GM19238 (cell line): ENCODE data around the gene RNASE8.

ENCODE experiments used
- DNase-seq: peaks from one replicate; pipeline ENCODE4 v3.0.0; 2011; ENCODE audit warnings: low spot score; ENCODE audit not compliant: insufficient read length

Gene RNASE8

GRCh38 chr14:21053184-21054122, 4.2 kb upstream of the RNASE8 start:
- DNase-seq = no peak

GRCh38 chr14:21054123-21054767, 3.4 kb upstream of the RNASE8 start:
- DNase-seq = no peak

GRCh38 chr14:21054768-21055145, 2.9 kb upstream of the RNASE8 start:
- no peak for DNase-seq

- DNase-seq = no peak
Measured at GRCh38 chr14:21055432-21056117, 2.0 kb upstream of the RNASE8 start.

- DNase-seq = no peak
Measured at GRCh38 chr14:21056520-21057163, 980 bp upstream of the RNASE8 start.

- DNase-seq = no peak
Measured at GRCh38 chr14:21058903-21059302, 1.3 kb downstream of the RNASE8 start.

GRCh38 chr14:21059842-21060613, 2.4 kb downstream of the RNASE8 start:
- DNase-seq = no peak

- no peak for DNase-seq
Measured at GRCh38 chr14:21060614-21061346, 3.2 kb downstream of the RNASE8 start.

GRCh38 chr14:21061347-21061668, 3.7 kb downstream of the RNASE8 start:
- no peak for DNase-seq

GRCh38 chr14:21063479-21063878, 5.9 kb downstream of the RNASE8 start:
- no peak for DNase-seq

GRCh38 chr14:21066882-21067502, 9.4 kb downstream of the RNASE8 start:
- DNase-seq = no peak

GRCh38 chr14:21068521-21069387, 11.1 kb downstream of the RNASE8 start:
- DNase-seq = peak; percentile 53

- no peak for DNase-seq
Measured at GRCh38 chr14:21069388-21070082, 11.9 kb downstream of the RNASE8 start.

GRCh38 chr14:21070083-21070609, 12.5 kb downstream of the RNASE8 start, which contains the start of gene ARHGEF40:
Gene ARHGEF40 (plus strand): TSS chr14:21070304. CDS start chr14:21070397, 93 bp downstream.
- no peak for DNase-seq

GRCh38 chr14:21070610-21071224, 13.1 kb downstream of the RNASE8 start:
- DNase-seq = no peak

- peak; percentile 92 for DNase-seq
Measured at GRCh38 chr14:21071225-21072030, 13.8 kb downstream of the RNASE8 start.
